Measurements from ENCODE around the gene OR51L1.

OR51L1 gene

GRCh38 chr11:5046754-5047330 lies 52.2 kb downstream of the OR51L1 start:
- DNase-seq = no peak

Data from fibroblast of skin of right quadriceps (primary cell).